ENCODE results near the gene SHMT1.
"Not testable (repeated sequence)": the region's sequence is repeated elsewhere in the genome, so short reads cannot be mapped to it uniquely, and the experiment has no call there.

SHMT1 gene

GRCh38 chr17:18377437-18378204 is 14.3 kb upstream of the SHMT1 start, which contains the start of gene EVPLL:
TSS of gene EVPLL (plus strand) at chr17:18377778. CDS start at chr17:18380938, 3,160 bp downstream.
- H3K27ac ChIP-seq (ENCODE audit: low read depth, low read length) = no peak within 1 kb of the TSS
- H3K27me3 ChIP-seq (ENCODE audit: insufficient read depth, low read length) = no peaks in the 10 kb centered on the region
- H3K4me3 ChIP-seq (ENCODE audit: low read length) = no peak within 1 kb of the TSS
- no peaks in the 10 kb centered on the region for H3K4me1 ChIP-seq (ENCODE audit: insufficient read depth, low read length)
- 0 out of 2 replicates have a peak within 1 kb of the TSS, but pooled peaks have one; percentile 20 for H3K9ac ChIP-seq (ENCODE audit: low read depth, low read length)
- H3K36me3 ChIP-seq (ENCODE audit: insufficient read depth, low read length) = no peaks in the 10 kb centered on the region
- peaks cover 6% of the 10 kb centered on the region; the same call in 1 of the 2 replicates for H3K9me3 ChIP-seq (ENCODE audit: insufficient read depth, low read depth, low read length)
- 91% methylated on average over 20 of the region's 20 CpGs for WGBS

GRCh38 chr17:18374216-18374615 is 10.9 kb upstream of the SHMT1 start:
- Histone ChIP-seq H3K4me1 (ENCODE audit: insufficient read depth, low read length) (no peaks in the 10 kb centered on the region), H3K9me3 (ENCODE audit: insufficient read depth, low read depth, low read length) (peaks cover 6% of the 10 kb centered on the region; the same call in 1 of the 2 replicates), H3K27me3 (ENCODE audit: insufficient read depth, low read length) (no peaks in the 10 kb centered on the region), H3K27ac (ENCODE audit: low read depth, low read length) (no peak overlapping the region), H3K36me3 (ENCODE audit: insufficient read depth, low read length) (no peaks in the 10 kb centered on the region), H3K4me3 (ENCODE audit: low read length) (no peak overlapping the region), H3K9ac (ENCODE audit: low read depth, low read length) (no peak overlapping the region)
- 89% methylated on average over 7 of the region's 7 CpGs for WGBS

- H3K9me3 ChIP-seq (ENCODE audit: insufficient read depth, low read depth, low read length); H3K4me1 ChIP-seq (ENCODE audit: insufficient read depth, low read length); H3K27me3 ChIP-seq (ENCODE audit: insufficient read depth, low read length); H3K9ac ChIP-seq (ENCODE audit: low read depth, low read length); H3K4me3 ChIP-seq (ENCODE audit: low read length); H3K27ac ChIP-seq (ENCODE audit: low read depth, low read length); H3K36me3 ChIP-seq (ENCODE audit: insufficient read depth, low read length): not testable (repeated sequence)
- WGBS = 96% methylated on average over 4 of the region's 6 CpGs
These were observed 9.8 kb upstream of the SHMT1 start for GRCh38 chr17:18373181-18373580.

GRCh38 chr17:18371455-18371854 is 8.1 kb upstream of the SHMT1 start:
- H3K4me1 ChIP-seq (ENCODE audit: insufficient read depth, low read length) = no peaks in the 10 kb centered on the region
- no peak overlapping the region for H3K4me3 ChIP-seq (ENCODE audit: low read length)
- WGBS = 90% methylated on average over 7 of the region's 7 CpGs
- H3K9me3 ChIP-seq (ENCODE audit: insufficient read depth, low read depth, low read length) = peaks cover 6% of the 10 kb centered on the region; the same call in 1 of the 2 replicates
- H3K36me3 ChIP-seq (ENCODE audit: insufficient read depth, low read length) = no peaks in the 10 kb centered on the region
- H3K27ac ChIP-seq (ENCODE audit: low read depth, low read length) = no peak overlapping the region
- no peak overlapping the region for H3K9ac ChIP-seq (ENCODE audit: low read depth, low read length)
- no peaks in the 10 kb centered on the region for H3K27me3 ChIP-seq (ENCODE audit: insufficient read depth, low read length)

- no peaks in the 10 kb centered on the region for H3K27me3 ChIP-seq (ENCODE audit: insufficient read depth, low read length)
- no peaks in the 10 kb centered on the region for H3K4me1 ChIP-seq (ENCODE audit: insufficient read depth, low read length)
- WGBS = 96% methylated on average over 5 of the region's 5 CpGs
- H3K36me3 ChIP-seq (ENCODE audit: insufficient read depth, low read length) = no peaks in the 10 kb centered on the region
- peaks cover 6% of the 10 kb centered on the region; the same call in 1 of the 2 replicates for H3K9me3 ChIP-seq (ENCODE audit: insufficient read depth, low read depth, low read length)
- no peak overlapping the region for H3K9ac ChIP-seq (ENCODE audit: low read depth, low read length)
- H3K27ac ChIP-seq (ENCODE audit: low read depth, low read length) = no peak overlapping the region
- no peak overlapping the region for H3K4me3 ChIP-seq (ENCODE audit: low read length)
These were observed 7.4 kb upstream of the SHMT1 start for GRCh38 chr17:18370761-18371160.

GRCh38 chr17:18368946-18369345 is 5.6 kb upstream of the SHMT1 start:
- H3K4me1 ChIP-seq (ENCODE audit: insufficient read depth, low read length) = no peaks in the 10 kb centered on the region
- no peaks in the 10 kb centered on the region for H3K27me3 ChIP-seq (ENCODE audit: insufficient read depth, low read length)
- no peak overlapping the region for H3K4me3 ChIP-seq (ENCODE audit: low read length)
- no peaks in the 10 kb centered on the region for H3K36me3 ChIP-seq (ENCODE audit: insufficient read depth, low read length)
- no peaks in the 10 kb centered on the region for H3K9me3 ChIP-seq (ENCODE audit: insufficient read depth, low read depth, low read length)
- H3K9ac ChIP-seq (ENCODE audit: low read depth, low read length) = no peak overlapping the region
- H3K27ac ChIP-seq (ENCODE audit: low read depth, low read length) = no peak overlapping the region
- WGBS = 94% methylated on average over 8 of the region's 8 CpGs

GRCh38 chr17:18364166-18364565 is 816 bp upstream of the SHMT1 start:
- Histone ChIP-seq H3K4me1 (ENCODE audit: insufficient read depth, low read length) (0 out of 2 replicates have a peak, but pooled peaks cover 4% of the 10 kb centered on the region), H3K9me3 (ENCODE audit: insufficient read depth, low read depth, low read length) (no peaks in the 10 kb centered on the region), H3K9ac (ENCODE audit: low read depth, low read length) (no peak overlapping the region), H3K4me3 (ENCODE audit: low read length) (no peak overlapping the region), H3K27me3 (ENCODE audit: insufficient read depth, low read length) (no peaks in the 10 kb centered on the region), H3K27ac (ENCODE audit: low read depth, low read length) (no peak overlapping the region), H3K36me3 (ENCODE audit: insufficient read depth, low read length) (0 out of 2 replicates have a peak, but pooled peaks cover 9% of the 10 kb centered on the region)
- 87% methylated on average over 4 of the region's 6 CpGs for WGBS

GRCh38 chr17:18362698-18363100 is 651 bp downstream of the SHMT1 start:
- Histone ChIP-seq H3K9me3 (ENCODE audit: insufficient read depth, low read depth, low read length) (no peaks in the 10 kb centered on the region), H3K4me3 (ENCODE audit: low read length) (peak overlapping the region; percentile 80), H3K9ac (ENCODE audit: low read depth, low read length) (peak overlapping the region; percentile 83), H3K27me3 (ENCODE audit: insufficient read depth, low read length) (no peaks in the 10 kb centered on the region), H3K27ac (ENCODE audit: low read depth, low read length) (peak overlapping the region; percentile 58; the same call in 1 of the 2 replicates), H3K4me1 (ENCODE audit: insufficient read depth, low read length) (0 out of 2 replicates have a peak, but pooled peaks cover 4% of the 10 kb centered on the region), H3K36me3 (ENCODE audit: insufficient read depth, low read length) (0 out of 2 replicates have a peak, but pooled peaks cover 18% of the 10 kb centered on the region)
- 7% methylated on average over 14 of the region's 14 CpGs for WGBS

- Histone ChIP-seq H3K4me3 (ENCODE audit: low read length) (peak overlapping the region; percentile 80), H3K27ac (ENCODE audit: low read depth, low read length) (no peak overlapping the region), H3K27me3 (ENCODE audit: insufficient read depth, low read length) (no peaks in the 10 kb centered on the region), H3K36me3 (ENCODE audit: insufficient read depth, low read length) (peaks cover 24% of the 10 kb centered on the region; the same call in 1 of the 2 replicates), H3K9me3 (ENCODE audit: insufficient read depth, low read depth, low read length) (no peaks in the 10 kb centered on the region), H3K9ac (ENCODE audit: low read depth, low read length) (peak overlapping the region; percentile 83), H3K4me1 (ENCODE audit: insufficient read depth, low read length) (0 out of 2 replicates have a peak, but pooled peaks cover 4% of the 10 kb centered on the region)
- WGBS = 55% methylated on average over 15 of the region's 15 CpGs
These were observed 1.3 kb downstream of the SHMT1 start for GRCh38 chr17:18361837-18362697.

GRCh38 chr17:18360518-18360917 is 2.8 kb downstream of the SHMT1 start:
- H3K9ac ChIP-seq (ENCODE audit: low read depth, low read length) = no peak overlapping the region
- WGBS = 85% methylated on average over 8 of the region's 8 CpGs

GRCh38 chr17:18356624-18357023 is 6.7 kb downstream of the SHMT1 start:
- Histone ChIP-seq H3K4me3 (ENCODE audit: low read length) (no peak overlapping the region), H3K9me3 (ENCODE audit: insufficient read depth, low read depth, low read length) (no peaks in the 10 kb centered on the region), H3K27ac (ENCODE audit: low read depth, low read length) (no peak overlapping the region), H3K9ac (ENCODE audit: low read depth, low read length) (no peak overlapping the region), H3K4me1 (ENCODE audit: insufficient read depth, low read length) (no peaks in the 10 kb centered on the region), H3K36me3 (ENCODE audit: insufficient read depth, low read length) (peaks cover 54% of the 10 kb centered on the region), H3K27me3 (ENCODE audit: insufficient read depth, low read length) (no peaks in the 10 kb centered on the region)
- WGBS = 92% methylated on average over 10 of the region's 10 CpGs

More at GRCh38 chr17:18360518-18360917, 2.8 kb downstream of the SHMT1 start:
- no peak overlapping the region for H3K4me3 ChIP-seq (ENCODE audit: low read length)
- H3K4me1 ChIP-seq (ENCODE audit: insufficient read depth, low read length) = 0 out of 2 replicates have a peak, but pooled peaks cover 4% of the 10 kb centered on the region
- no peaks in the 10 kb centered on the region for H3K9me3 ChIP-seq (ENCODE audit: insufficient read depth, low read depth, low read length)
- no peak overlapping the region for H3K27ac ChIP-seq (ENCODE audit: low read depth, low read length)
- peaks cover 27% of the 10 kb centered on the region; the same call in 1 of the 2 replicates for H3K36me3 ChIP-seq (ENCODE audit: insufficient read depth, low read length)
- H3K27me3 ChIP-seq (ENCODE audit: insufficient read depth, low read length) = no peaks in the 10 kb centered on the region

All from HUES64 (cell line).